ENCODE results near the gene CNOT4.
A peak's percentile ranks its signal among the peaks of the same experiment; 100 is the strongest.
"Not testable (repeated sequence)": the region's sequence is repeated elsewhere in the genome, so short reads cannot be mapped to it uniquely, and the experiment has no call there.

CNOT4 gene

DNA sequence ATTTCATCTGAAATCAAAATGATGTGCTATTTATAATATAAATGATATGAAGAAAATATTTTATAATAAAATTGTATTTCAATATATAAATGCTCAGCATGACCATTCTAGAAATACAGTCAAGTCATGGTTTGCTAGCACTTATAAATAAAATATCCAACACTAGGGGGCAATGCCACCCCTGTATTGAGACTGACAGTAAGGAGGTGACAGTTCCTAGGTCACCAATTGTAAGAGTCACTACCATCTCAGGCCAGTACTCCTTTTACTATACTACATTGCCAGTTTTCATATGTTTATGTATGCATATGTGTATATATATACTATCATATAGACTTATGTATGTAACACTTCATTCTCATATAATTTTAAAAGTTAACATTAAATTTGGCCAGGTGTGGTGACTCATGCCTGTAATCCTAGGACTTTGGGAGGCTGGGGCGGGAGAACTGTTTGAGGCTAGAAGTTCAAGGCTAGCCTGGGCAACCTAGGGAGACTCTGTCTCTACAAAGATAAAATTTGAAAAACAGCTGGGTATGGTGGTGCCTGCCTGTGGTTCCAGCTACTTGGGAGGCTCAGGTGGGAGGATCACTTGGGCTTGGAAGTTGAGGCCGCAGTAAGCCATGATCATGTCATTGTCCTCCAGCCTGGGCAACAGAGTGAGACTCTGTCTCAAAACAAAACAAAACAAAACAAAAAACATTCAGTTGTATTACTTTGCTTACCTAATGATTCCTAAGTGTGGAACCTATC is 2.4 kb upstream of the CNOT4 start:
- DNase-seq (ENCODE audit: low read depth, low spot score): peak; percentile 3

DNA sequence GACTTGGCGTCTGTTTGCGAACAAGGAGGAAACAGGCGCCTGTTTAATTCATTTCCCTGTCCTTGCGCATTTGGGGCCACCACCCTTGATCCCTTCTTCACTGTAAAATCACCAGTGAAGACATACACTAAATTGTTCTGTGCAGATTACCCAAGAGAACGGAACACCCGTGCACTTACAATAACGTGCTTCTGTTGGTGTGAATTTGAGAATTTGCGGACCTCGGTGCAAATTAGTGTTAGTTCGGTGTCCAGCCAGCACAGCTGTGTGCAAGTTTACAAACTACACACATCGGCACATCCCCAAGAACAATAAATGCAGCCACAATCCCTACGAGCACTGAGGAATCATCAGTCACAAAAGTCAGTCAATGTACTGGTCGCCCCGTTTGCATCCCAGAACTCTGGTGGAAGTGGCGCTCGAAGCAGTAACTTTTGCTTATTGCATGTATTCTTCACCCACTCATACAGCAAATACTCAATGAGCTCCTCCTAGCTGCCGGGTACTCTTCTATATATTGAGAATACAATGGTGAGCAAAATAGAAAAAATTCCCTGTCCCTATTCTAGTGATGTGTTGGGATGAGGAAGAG is 786 bp upstream of the CNOT4 start:
- no peak for DNase-seq (ENCODE audit: low read depth, low spot score)

DNA sequence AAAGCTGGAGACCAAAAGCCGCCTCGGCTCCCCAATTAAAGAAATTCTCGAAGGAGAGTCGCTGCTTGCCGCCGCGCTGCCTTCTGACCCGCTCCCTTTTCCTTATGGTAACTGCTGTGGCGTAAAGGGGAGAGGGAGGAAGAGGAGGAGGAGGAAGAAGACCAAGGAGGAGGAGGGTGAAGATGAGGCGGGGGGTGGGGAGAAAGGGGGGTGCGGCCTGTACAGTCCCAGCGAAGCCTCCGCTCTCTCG is 388 bp downstream of the CNOT4 start:
- no peak for DNase-seq (ENCODE audit: low read depth, low spot score)

DNA sequence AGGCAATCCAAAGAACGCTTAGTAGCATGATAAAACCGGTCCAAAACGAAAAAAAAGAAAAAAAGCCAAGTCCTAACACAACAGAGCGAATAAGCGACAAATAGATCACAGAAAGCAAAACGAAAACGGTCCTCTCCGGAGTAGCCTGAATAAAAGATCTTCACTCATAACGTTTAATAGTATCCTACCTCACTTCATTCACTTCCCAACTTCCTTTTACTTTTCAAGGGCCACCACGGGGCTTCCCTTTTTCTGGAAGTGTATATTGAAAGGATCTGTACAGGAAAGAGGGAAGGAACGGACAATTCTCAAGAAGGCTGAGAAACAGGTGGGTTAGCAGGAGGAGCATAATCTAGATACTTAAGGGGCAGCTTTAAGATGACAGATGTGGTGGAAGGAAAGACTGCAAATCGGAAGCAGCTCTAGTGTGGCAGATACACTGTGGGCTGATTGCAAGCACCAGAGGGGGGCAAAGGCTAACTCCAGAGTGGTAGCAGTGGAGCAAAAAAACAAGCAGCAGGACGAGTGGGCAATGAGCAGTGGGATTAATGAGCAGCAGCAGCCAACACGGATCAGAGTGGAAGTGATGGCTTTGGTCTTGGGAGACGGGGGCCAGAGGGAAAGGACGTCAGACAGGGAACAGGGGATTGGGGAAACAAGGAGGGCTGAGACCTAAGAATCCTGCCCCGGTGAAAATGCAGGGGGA is 866 bp downstream of the CNOT4 start:
- DNase-seq (ENCODE audit: low read depth, low spot score): peak; percentile 35

DNA sequence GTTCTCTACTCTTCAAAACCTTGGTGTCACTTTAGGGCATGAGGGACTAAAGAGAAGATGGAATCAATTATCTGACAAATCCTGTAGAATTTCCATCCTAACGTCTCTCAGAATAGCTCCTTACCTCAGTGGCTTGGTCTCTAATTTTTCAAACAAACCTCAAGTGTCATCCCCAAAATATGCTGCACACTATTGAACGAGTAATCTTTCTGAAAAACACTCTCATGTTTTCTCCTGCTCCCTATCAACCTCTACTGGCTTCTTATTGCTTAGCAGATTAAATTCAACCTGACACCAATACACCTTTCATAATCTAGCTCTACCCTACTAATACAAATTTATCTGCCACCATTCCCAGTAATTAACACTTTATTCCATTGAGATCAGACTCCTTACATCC is 8.5 kb downstream of the CNOT4 start:
- no peak for DNase-seq (ENCODE audit: low read depth, low spot score)

DNA sequence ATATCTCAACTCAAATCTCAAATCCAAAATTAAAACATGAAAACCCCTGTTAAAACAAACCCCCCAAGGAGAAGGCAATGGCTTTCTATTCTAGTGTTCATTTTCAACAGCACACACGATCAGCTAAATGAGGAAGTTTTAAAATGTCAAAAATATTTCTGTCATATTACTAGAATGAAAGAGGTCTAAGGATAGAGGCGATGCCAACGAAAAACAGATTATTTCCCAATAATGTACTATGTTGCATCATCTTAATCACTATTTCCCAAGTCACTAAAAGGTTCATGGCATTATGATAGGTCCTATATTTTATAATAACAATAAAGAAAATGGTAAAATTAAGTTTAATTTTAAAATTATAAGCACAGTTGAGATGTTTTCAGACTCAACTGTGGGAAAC is 10.1 kb downstream of the CNOT4 start:
- no peak for DNase-seq (ENCODE audit: low read depth, low spot score)

DNA sequence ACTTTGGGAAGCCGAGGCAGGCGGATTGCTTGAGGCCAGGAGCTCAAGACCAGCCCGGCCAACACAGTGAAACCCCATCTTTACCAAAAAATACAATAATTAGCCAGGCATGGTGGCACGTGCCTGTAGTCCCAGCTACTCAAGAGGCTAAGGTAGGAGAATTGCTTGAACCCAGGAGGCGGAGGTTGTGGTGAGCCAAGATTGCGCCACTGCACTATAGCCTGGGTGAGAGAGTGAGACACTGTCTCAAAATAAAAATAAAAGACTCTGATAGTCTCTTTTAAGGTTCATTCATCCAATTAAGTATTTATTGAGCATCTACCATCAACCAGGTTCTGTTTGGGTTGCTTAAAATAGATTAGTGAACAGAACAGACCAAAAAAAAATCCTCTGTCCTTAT is 12.7 kb downstream of the CNOT4 start:
- DNase-seq (ENCODE audit: low read depth, low spot score): not testable (repeated sequence)

DNA sequence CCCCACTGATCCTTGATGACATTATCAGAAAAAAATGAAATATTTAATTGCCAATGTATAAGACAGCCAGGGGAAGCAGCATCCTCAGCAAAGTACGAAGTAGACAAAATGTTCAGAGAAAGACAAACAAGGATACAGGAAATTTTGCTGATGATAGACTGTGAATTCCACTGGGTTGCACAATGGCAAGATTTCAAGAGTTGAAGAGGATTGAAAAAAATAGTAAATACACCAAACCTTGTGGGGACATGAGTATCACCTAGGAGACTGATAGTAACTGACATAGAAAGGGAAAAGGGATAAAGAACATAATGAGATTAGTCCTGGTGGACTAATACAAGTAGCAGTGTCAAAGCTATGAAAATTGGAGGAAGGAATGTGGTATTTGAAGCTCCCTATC is 16.5 kb downstream of the CNOT4 start:
- DNase-seq (ENCODE audit: low read depth, low spot score): no peak

DNA sequence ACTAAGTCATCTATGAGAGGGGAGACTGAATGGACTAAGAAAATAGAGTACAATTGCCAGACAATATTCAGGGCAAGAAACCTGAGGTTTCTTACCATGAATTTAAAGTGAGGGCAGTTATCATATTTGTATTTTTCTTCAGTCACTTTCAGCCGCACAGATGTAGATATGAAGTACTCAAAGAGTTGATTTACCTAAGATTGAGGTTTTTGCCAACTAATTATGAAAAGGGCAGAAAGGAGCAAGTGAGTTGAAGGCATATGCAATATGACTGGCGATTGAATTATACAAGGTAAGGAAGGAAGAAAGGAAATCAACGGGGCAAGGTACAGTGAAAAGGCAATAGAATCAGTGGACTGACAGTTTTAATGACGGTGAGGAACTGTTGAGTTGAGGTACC is 17.8 kb downstream of the CNOT4 start:
- no peak for DNase-seq (ENCODE audit: low read depth, low spot score)

DNA sequence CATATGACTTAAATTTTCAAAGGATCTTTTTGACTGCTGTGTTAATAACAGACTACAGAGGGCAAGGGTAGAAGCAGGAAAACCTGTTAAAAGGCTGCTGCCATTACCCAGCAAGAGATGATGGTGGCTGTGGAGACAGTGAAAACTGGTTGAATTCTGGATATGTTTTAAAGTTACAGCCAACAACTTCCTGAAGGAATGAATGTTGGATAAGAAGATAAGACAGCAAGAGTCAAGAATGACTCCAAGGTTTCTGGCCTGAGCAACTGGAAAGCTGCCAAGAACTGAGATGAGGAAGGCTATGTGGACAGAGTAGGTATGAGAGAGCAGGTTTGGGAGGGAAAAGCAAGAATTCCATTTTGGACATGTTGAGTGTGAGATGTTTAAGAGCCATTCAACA is 19.1 kb downstream of the CNOT4 start:
- DNase-seq (ENCODE audit: low read depth, low spot score): no peak

DNA sequence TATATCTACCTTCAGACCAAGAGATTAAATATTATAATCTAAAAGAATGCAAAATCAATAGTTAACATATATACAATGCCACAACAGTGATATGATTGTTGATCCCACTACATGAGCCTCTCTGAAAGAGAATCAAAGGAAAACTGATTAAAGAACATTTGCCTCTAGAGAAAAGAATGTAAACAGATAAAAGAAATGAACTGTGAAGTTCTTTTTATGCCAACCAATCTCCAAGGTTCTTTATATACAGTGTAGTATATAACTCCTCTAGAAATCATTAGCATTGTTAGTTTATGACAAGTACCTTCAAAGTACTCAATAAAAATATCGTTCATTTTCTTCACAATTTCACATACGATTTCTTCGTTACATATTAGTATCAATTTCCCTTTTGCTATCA is 20.1 kb downstream of the CNOT4 start:
- no peak for DNase-seq (ENCODE audit: low read depth, low spot score)

DNA sequence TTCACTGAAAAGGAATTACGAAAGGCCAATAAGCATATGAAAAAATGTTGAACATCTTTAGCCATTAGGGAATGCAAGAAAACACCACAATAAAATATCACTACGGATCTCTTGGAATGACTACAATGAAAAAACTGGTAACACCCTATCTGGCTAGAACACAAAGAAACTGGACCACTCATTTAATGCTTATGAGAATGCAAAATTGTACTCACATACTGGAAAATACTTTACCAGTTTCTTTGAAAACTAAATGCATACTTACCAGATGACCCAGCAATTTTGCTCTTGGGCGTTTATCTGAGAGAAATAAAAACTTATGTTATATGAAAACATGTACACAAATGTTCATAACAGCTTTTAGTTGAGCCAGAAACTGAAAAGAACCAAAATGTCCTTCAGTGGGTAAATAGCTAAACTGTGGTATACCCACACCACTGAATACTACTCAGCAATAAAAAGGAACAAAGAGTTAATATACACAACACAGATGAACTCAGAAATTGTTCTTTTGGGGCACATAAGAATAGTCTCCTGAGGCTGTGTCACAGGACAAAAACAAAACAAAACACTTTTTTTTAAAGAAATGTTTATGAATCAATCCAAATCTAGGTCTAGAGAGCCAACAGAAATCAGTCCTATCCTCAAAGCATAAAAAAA is 23.5 kb downstream of the CNOT4 start:
- no peak for DNase-seq (ENCODE audit: low read depth, low spot score)

DNA sequence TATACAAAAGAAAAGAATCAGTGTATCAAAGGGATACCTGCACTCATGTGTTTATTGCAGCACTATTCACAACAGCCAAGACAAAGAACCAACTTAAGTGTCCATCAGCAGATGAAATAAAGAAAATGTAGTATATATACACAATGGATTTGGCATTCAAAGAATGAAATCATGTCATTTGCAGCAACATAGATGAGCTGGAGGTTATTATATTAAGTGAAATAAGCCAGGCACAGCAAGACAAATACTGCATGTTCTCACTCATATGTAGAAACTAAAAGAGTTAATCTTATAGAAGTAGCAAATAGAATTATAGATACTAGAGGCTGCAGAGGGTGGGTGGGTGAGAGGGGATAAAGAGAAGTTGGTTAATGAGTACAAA is 28.3 kb downstream of the CNOT4 start:
- DNase-seq (ENCODE audit: low read depth, low spot score): no peak

DNA sequence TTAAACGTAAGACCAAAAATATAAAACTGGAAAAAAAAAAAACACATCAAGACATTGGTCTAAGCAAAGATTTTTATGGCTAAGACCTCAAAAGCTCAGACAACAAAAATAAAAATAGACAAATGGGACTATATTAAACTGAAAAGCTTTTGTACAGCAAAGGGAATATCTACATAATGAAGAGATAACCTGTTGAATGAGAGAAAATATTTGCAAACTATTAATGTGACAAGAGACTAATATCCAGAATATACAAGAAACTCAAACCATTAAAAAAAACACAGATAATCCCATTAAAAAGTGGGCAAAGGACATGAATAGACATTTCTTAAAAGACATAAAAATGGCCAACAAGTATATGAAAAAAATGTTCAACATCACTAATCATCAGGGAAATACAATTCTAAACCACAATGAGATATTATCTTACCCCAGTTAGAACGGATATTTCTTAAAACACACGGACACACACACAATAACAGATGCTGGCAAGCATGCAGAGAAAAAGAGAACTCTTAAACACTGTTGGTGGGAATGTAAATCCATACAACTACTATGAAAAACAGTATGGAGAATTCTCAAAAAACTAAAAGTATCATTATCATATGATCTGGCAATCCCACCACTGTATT is 28.8 kb downstream of the CNOT4 start:
- DNase-seq (ENCODE audit: low read depth, low spot score): no peak

DNA sequence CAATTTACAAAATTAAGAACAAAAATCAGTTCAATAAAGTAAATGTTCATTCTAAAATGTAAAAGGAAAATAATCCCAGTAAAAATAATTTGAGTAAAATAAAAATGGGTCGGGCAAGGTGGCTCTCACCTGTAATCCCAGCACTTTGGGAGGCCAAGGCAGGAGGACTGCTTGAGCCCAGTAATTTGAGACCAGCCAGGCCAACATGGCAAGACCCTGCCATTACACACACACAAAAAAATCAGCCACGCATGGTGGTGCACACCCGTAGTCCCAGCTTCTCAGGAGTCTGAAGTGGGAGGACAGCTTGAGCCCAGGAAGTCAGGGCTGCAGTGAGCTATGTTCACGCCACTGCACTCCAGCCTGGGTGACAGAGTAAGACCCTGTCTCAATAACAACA is 34.4 kb downstream of the CNOT4 start:
- DNase-seq (ENCODE audit: low read depth, low spot score): no peak

DNA sequence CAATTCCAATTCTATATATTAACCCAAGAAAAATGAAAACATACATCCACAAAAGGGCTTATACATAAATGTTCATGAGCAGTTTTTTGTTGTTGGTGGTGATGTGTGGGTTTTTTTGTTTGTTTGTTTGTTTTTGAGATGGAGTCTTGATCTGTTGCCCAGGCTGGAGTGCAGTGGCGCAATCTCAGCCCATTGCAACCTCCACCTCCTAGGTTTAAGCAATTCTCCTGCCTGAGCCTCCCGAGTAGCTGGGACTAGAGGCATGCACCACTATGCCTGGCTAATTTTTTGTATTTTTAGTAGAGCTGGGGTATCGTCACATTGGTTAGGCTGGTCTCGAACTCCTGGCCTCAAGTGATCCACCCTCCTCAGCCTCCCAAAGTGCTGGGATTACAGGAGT is 40.2 kb downstream of the CNOT4 start:
- not testable (repeated sequence) for DNase-seq (ENCODE audit: low read depth, low spot score)

DNA sequence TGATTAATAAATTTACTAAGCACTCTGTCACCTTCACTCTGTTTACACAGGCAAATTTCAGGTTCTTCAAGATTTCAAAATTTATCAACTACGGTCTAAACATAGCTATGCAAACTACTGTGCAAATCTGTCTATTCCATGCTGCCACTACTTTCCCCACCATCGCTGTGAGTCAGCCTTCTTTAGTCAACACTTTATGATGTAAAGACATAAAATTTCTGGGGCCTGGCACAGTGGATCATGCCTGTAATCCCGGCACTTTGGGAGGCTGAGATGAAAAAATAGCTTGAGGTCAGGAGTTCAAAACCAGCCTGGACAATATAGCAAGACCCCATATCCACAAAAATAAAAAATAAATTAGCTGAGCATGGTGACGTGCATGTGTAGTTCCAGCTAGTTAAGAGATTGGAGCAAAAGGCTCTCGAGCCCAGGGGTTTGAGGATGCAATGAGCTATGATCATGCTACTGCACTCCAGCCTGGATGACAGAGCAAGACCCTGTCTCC is 42.6 kb downstream of the CNOT4 start:
- DNase-seq (ENCODE audit: low read depth, low spot score): no peak

DNA sequence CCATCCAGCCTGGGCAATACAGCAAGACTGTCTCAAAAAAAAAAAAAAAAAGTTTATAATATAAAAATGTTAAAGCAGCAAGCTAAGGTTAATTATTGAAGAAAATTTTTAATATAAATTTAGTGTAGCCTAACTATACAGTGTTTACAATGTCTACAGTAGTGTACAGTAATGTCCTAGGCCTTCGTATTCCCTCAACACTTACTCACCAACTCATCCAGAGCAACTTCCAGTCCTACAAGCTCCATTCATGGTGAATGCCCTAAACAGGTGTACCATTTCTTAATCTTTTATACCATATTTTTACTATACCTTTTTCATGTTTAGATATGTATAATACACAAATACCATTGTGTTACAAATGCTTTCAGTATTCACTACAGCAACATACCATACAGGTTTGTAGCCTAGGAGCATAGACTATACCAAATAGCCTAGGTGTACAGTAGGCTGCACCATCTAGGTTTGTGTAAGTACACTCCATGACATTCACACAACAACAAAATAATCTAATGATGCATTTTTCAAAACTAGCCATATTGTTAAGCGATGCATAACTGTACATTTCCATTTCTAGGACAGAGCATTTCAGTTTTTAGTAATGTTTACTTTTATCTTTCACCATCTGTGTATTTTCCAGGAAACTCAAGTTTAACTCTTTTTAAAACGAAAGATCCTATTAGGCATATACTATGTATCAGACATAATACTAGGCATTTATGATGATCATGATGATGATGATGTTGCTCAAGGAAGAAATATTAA is 43.3 kb downstream of the CNOT4 start:
- no peak for DNase-seq (ENCODE audit: low read depth, low spot score)

DNA sequence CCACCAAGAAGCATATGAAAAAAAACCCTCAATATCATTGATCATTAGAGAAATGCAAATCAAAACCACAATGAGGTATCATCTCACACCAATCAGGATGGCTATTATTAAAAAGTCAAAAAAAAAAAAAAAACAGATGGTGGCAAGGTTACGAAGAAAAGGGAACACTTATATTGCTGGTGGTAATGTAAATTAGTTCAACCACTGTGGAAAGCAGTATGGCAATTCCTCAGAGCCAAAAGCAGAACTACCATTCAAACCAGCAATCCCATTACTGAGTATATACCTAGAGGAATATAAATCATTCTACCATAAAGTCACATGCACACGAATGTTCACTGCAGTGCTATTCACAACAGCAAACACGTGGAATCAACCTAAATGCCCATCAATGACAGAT is 46.0 kb downstream of the CNOT4 start:
- no peak for DNase-seq (ENCODE audit: low read depth, low spot score)

DNA sequence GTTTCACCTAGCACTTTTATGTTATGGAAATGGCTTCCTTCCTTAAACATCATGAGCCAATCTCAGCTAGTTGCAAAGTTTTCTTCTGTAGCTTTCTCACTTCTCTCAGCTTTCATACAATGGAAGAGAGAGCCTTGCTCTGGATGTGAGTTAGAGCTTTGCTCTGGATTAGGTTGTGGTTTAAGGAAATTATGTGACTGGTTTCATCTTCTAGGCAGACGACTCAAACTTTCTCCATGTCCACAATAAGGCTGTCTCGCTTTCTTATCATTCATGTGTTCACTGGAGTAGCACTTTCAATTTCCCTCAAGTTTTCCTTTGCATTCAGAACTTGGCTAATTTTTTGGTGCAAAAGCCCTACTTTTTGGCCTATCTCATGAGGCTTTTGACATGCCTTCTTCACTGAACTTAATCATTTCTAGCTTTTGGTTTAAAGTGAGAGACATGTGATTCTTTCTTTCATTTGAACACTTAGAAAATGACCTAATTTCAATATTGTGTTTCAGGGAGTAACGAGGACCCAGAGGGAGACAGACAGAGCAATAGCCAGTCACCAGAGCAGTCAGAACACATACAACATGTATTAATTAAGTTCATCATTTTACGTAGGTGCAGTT is 49.8 kb downstream of the CNOT4 start:
- DNase-seq (ENCODE audit: low read depth, low spot score): no peak

DNA sequence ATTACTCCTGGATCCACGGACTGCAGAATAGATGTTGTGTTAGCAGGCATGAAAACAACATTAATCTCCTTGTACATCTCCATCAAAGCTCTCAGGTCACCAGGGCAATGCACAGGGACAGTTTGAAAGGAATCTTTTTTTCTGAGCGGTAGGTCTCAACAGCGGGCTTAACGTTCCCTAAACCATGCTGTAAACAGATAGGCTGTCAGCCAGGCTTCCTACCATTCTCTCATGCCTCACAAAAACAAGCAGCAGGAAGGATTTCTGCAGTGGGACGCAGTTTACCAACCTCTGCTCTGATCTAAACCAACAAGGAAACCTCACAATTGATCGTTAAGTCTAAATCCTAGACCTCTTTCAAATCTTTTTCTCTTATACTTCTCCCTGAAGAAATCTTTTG is 50.8 kb downstream of the CNOT4 start:
- DNase-seq (ENCODE audit: low read depth, low spot score): no peak

Measured in ELF-1 (cell line).